Right atrium auricular region (tissue), 2 donors: ENCODE measurements around the gene PLCB4. TPM values are rescaled to one million over a fixed set of nuclear protein-coding genes. Genes with fewer than 3 reads are reported as not detected.

Source experiments
- DNase-seq: peaks from one replicate; pipeline ENCODE4 v3.0.0-alpha.2; 2019; ENCODE audit warnings: low spot score
- H3K27ac ChIP-seq, 2 donors: fragments of 200-600 bp; sonication (generic); 1 replicate in 1 of 2; 2 replicates in 1 of 2; pipeline ENCODE4 v1.5.1; 2016 to 2019
- H3K27me3 ChIP-seq, 2 donors: fragments of 200-600 bp; sonication (generic); one replicate each; pipeline versions ENCODE4 v1.5.1 to v1.6.0; 2017 to 2019
- H3K36me3 ChIP-seq: fragments of 200-600 bp; sonication (generic); one replicate; pipeline ENCODE4 v1.5.1; 2016
- H3K4me1 ChIP-seq, 2 donors: fragments of 200-600 bp; sonication (generic); one replicate each; pipeline versions ENCODE4 v1.5.1 to v1.6.0; 2017 to 2019
- H3K4me3 ChIP-seq, 2 donors: fragments of 200-600 bp; sonication (generic); 1 replicate in 1 of 2; 2 replicates in 1 of 2; pipeline ENCODE4 v1.5.1; 2017 to 2019; ENCODE audit warnings: mild to moderate bottlenecking in 1 of 2, moderate library complexity in 1 of 2
- H3K9me3 ChIP-seq, 2 donors: fragments of 200-600 bp; sonication (generic); one replicate each; pipeline ENCODE4 v1.5.1; 2019
- total RNA-seq, 2 donors: library from RNA; depleted of rRNA; stranded (reverse); fragments of >200 nt; gene quantifications; one replicate each; pipeline ENCODE4 v1.1.0, GENCODE V29; 2016
- TF ChIP-seq, protein P1 (sequence below), 2 donors: fragments of 200-600 bp; sonication (generic); IDR thresholded peaks; one replicate each; pipeline ENCODE4 v1.5.1; 2019; ENCODE audit warnings: antibody characterized with exemption in 2 of 2

The PLCB4 gene
- total RNA-seq, 2 donors from 2014 or later = 14.3 to 32.4 TPM

DNA sequence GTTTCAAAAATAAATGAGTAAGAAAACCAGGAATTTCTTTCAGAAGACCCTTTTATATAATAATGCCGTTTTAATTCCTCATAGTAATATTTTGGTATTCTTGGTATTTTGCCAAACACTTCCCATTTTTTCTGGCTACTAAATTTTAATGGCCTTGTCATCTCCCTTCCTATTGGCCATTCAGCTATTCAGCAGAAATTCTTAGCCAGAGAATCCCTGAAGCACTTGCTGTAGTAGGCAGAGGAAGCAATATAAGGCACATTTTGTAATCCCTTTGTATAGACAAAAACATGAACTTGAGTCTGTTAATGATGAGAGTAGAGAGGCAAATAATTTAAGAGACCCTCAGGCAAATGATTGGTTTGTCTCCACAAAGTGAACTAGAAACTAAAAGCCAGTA lies 327.1 kb downstream of the PLCB4 start:
- Histone ChIP-seq H3K27ac (no peak overlapping the region), H3K36me3 (peaks cover 8% of the 10 kb centered on the region), H3K4me1 (peaks cover 0 to 7% of the 10 kb centered on the region in 2 donors), H3K4me3 (no peak overlapping the region), H3K9me3 (no peaks in the 10 kb centered on the region), H3K27me3 (no peaks in the 10 kb centered on the region)
- TF ChIP-seq, protein P1, sequence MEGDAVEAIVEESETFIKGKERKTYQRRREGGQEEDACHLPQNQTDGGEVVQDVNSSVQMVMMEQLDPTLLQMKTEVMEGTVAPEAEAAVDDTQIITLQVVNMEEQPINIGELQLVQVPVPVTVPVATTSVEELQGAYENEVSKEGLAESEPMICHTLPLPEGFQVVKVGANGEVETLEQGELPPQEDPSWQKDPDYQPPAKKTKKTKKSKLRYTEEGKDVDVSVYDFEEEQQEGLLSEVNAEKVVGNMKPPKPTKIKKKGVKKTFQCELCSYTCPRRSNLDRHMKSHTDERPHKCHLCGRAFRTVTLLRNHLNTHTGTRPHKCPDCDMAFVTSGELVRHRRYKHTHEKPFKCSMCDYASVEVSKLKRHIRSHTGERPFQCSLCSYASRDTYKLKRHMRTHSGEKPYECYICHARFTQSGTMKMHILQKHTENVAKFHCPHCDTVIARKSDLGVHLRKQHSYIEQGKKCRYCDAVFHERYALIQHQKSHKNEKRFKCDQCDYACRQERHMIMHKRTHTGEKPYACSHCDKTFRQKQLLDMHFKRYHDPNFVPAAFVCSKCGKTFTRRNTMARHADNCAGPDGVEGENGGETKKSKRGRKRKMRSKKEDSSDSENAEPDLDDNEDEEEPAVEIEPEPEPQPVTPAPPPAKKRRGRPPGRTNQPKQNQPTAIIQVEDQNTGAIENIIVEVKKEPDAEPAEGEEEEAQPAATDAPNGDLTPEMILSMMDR (IDR thresholded peaks at IDR 0.05) = no peak
- no peak for DNase-seq

DNA sequence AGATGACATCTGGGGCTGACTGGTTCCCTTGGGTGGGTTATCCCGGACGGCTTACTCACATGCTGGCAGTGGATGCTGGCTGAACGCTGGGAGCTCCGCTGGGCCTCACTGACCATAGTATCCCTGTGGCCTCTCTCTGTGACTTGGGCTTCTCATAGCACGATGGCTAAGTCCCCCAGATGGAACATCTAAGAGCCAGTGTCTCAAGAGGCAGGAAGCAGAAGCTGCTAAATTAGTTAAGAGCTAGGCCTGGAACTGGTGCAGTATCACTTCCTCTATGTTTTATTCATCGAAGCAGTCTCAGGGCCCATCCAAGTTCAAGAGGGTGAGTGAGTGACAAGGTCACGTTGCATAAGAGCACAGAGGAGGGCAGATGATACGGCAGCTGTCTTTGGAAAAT lies 329.0 kb downstream of the PLCB4 start:
- Histone ChIP-seq H3K36me3 (peaks cover 16% of the 10 kb centered on the region), H3K27ac (no peak overlapping the region)

GRCh38 chr20:9398882-9399281 lies 330.0 kb downstream of the PLCB4 start:
- no peak for DNase-seq
- Histone ChIP-seq H3K4me1 (peaks cover 0 to 7% of the 10 kb centered on the region in 2 donors), H3K9me3 (no peaks in the 10 kb centered on the region), H3K36me3 (peaks cover 22% of the 10 kb centered on the region), H3K27ac (no peak overlapping the region), H3K27me3 (no peaks in the 10 kb centered on the region), H3K4me3 (no peak overlapping the region)
- TF ChIP-seq, protein P1 (IDR thresholded peaks at IDR 0.05) = no peak

More for the DNA sequence above, 329.0 kb downstream of the PLCB4 start:
- Histone ChIP-seq H3K9me3 (no peaks in the 10 kb centered on the region), H3K4me3 (no peak overlapping the region), H3K27me3 (no peaks in the 10 kb centered on the region), H3K4me1 (peaks cover 0 to 7% of the 10 kb centered on the region in 2 donors)
- TF ChIP-seq, protein P1 (IDR thresholded peaks at IDR 0.05) = no peak
- no peak for DNase-seq

DNA sequence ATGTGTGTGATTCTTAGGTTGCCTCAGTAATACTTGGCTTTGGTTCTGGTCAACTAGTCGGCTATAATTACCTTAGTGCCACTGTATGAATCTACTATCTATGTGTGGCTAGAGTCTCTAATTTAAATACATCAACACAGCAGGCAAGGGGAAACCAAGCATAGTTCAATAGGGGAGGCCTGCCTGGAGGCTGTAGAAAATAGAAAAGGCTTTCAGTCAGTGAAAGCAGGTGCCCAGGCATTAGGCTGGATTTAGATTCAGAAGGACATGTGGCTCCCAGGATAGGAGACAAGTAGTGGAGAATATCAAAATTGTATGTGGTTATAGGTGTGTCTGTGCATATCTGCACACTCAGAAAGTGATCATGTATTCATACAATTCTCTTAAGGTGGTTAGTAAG lies 330.4 kb downstream of the PLCB4 start:
- no peaks in the 10 kb centered on the region for H3K27me3 ChIP-seq
- H3K4me3 ChIP-seq = no peak overlapping the region
- H3K36me3 ChIP-seq = peaks cover 22% of the 10 kb centered on the region
- no peak overlapping the region for H3K27ac ChIP-seq
- peaks cover 0 to 7% of the 10 kb centered on the region in 2 donors for H3K4me1 ChIP-seq
- TF ChIP-seq, protein P1 (IDR thresholded peaks at IDR 0.05) = no peak
- DNase-seq = no peak
- no peaks in the 10 kb centered on the region for H3K9me3 ChIP-seq

- no peak for DNase-seq
- Histone ChIP-seq H3K27me3 (no peaks in the 10 kb centered on the region), H3K4me3 (no peak overlapping the region), H3K9me3 (no peaks in the 10 kb centered on the region), H3K27ac (no peak overlapping the region), H3K36me3 (peaks cover 22% of the 10 kb centered on the region), H3K4me1 (peaks cover 0 to 7% of the 10 kb centered on the region in 2 donors)
- TF ChIP-seq, protein P1 (IDR thresholded peaks at IDR 0.05) = no peak
Measured at GRCh38 chr20:9400171-9401025, 331.5 kb downstream of the PLCB4 start.
